ENCODE data around the gene KDM3A.

KDM3A gene

DNA sequence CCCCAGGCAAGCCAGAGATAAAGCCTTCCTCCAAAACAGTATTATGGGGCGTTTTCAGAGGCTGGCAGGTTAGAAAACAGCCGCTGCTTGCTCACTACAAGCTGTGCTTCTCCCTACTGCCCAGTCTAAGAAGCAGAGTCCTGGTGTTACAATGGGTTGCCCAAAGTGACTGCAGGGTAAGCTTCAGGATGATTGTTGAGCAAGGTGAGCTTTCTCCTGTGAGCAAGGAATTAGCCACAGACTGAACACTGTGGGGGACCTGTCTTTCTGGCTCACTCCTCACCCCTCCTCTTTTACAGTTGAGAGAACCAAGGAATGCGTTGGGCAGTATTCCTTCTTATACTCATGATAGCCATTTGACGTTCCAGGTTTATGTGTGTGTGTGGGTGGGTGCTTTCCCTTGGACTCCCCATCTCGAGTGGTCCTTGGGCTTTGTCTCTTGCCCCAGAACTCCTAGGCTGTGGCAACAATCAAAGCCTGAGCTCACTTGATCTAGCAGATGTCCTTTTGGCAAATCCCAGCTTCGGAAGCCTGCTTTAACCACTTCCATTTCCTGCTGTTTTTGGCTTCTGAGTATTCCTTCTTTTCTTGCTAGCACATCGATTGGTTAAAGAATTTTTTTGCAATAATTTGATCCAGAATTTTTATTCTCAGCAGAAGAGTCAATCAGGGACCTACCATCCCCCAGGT, 47.5 kb downstream of the KDM3A start:
- Histone ChIP-seq H3K4me1 (ENCODE audit: control insufficient read depth, insufficient read depth, low read length) (no peaks in the 10 kb centered on the region), H3K36me3 (ENCODE audit: control insufficient read depth in 2 of 2, insufficient read depth in 1 of 2, low read length in 2 of 2) (peaks cover 59 to 97% of the 10 kb centered on the region in 2 experiments; a peak in 2 of 3 replicates), H3K9me3 (ENCODE audit: control insufficient read depth, insufficient read depth, low read depth, low read length) (no peaks in the 10 kb centered on the region), H3K27ac (ENCODE audit: extremely low read depth, low read depth, low read length) (no peak overlapping the region), H3K4me3 (ENCODE audit: low read depth, low read length) (no peak overlapping the region)
- POLR2A ChIA-PET = no interaction called here
- TF ChIP-seq ZNF510 (tag by site-specific recombination; IDR thresholded peaks at IDR 0.05; ENCODE audit: insufficient replicate concordance) = no peak
- TF ChIP-seq ZNF311 (tag by site-specific recombination; IDR thresholded peaks at IDR 0.05; ENCODE audit: borderline replicate concordance) = no peak
- no peak for TF ChIP-seq MZF1 (tag by site-specific recombination; IDR thresholded peaks at IDR 0.05; ENCODE audit: borderline replicate concordance)
- no peak for TF ChIP-seq ZNF837 (tag by site-specific recombination; IDR thresholded peaks at IDR 0.05)
- TF ChIP-seq ZNF335 (tag by site-specific recombination; conservative IDR thresholded peaks at IDR 0.05) = no peak
- TF ChIP-seq, protein P1, sequence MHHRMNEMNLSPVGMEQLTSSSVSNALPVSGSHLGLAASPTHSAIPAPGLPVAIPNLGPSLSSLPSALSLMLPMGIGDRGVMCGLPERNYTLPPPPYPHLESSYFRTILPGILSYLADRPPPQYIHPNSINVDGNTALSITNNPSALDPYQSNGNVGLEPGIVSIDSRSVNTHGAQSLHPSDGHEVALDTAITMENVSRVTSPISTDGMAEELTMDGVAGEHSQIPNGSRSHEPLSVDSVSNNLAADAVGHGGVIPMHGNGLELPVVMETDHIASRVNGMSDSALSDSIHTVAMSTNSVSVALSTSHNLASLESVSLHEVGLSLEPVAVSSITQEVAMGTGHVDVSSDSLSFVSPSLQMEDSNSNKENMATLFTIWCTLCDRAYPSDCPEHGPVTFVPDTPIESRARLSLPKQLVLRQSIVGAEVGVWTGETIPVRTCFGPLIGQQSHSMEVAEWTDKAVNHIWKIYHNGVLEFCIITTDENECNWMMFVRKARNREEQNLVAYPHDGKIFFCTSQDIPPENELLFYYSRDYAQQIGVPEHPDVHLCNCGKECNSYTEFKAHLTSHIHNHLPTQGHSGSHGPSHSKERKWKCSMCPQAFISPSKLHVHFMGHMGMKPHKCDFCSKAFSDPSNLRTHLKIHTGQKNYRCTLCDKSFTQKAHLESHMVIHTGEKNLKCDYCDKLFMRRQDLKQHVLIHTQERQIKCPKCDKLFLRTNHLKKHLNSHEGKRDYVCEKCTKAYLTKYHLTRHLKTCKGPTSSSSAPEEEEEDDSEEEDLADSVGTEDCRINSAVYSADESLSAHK (tag by site-specific recombination; IDR thresholded peaks at IDR 0.05) = no peak
- no peak for TF ChIP-seq ZFP69B (tag by site-specific recombination; IDR thresholded peaks at IDR 0.05)
- TF ChIP-seq ZNF768 (tag by site-specific recombination; IDR thresholded peaks at IDR 0.05) = no peak
- no peak for TF ChIP-seq ZNF354C (tag by site-specific recombination; IDR thresholded peaks at IDR 0.05; ENCODE audit: borderline replicate concordance, low read depth)
- TF ChIP-seq, protein P2, sequence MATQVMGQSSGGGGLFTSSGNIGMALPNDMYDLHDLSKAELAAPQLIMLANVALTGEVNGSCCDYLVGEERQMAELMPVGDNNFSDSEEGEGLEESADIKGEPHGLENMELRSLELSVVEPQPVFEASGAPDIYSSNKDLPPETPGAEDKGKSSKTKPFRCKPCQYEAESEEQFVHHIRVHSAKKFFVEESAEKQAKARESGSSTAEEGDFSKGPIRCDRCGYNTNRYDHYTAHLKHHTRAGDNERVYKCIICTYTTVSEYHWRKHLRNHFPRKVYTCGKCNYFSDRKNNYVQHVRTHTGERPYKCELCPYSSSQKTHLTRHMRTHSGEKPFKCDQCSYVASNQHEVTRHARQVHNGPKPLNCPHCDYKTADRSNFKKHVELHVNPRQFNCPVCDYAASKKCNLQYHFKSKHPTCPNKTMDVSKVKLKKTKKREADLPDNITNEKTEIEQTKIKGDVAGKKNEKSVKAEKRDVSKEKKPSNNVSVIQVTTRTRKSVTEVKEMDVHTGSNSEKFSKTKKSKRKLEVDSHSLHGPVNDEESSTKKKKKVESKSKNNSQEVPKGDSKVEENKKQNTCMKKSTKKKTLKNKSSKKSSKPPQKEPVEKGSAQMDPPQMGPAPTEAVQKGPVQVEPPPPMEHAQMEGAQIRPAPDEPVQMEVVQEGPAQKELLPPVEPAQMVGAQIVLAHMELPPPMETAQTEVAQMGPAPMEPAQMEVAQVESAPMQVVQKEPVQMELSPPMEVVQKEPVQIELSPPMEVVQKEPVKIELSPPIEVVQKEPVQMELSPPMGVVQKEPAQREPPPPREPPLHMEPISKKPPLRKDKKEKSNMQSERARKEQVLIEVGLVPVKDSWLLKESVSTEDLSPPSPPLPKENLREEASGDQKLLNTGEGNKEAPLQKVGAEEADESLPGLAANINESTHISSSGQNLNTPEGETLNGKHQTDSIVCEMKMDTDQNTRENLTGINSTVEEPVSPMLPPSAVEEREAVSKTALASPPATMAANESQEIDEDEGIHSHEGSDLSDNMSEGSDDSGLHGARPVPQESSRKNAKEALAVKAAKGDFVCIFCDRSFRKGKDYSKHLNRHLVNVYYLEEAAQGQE (tag by site-specific recombination; IDR thresholded peaks at IDR 0.05) = no peak
- CTCF ChIA-PET = interaction anchor here (0.6 to 1.0 kb wide), 3 partner anchors 21 to 273 kb away, joined by 3 to 5 read pairs (median 3); no protein-coding TSS in a partner anchor

DNA sequence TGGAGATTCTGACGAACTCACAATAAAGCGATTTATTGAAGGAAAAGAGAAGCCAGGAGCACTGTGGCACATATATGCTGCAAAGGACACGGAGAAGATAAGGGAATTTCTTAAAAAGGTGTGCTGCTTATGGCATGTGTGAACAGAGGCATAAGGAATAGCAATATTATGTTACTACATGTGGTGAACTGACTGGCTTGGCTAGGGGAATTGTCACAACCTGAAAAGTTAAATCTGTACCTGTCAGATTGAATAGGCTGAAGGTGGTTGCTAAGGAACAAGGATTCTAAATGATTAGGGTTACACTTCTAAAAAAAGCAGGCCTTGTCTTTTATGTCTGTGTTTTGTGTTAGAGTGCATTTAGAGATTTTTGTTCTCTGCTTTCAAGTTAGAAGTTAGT, 48.4 kb downstream of the KDM3A start:
- Histone ChIP-seq H3K9me3 (ENCODE audit: control insufficient read depth, insufficient read depth, low read depth, low read length) (no peaks in the 10 kb centered on the region), H3K4me1 (ENCODE audit: control insufficient read depth, insufficient read depth, low read length) (no peaks in the 10 kb centered on the region), H3K27ac (ENCODE audit: extremely low read depth, low read depth, low read length) (no peak overlapping the region), H3K36me3 (ENCODE audit: control insufficient read depth in 2 of 2, insufficient read depth in 1 of 2, low read length in 2 of 2) (peaks cover 57 to 97% of the 10 kb centered on the region in 2 experiments; a peak in 2 of 3 replicates), H3K4me3 (ENCODE audit: low read depth, low read length) (no peak overlapping the region)
- ChIA-PET CTCF (no interaction called here), POLR2A (no interaction called here)
- no peak for TF ChIP-seq ZBTB1 (tag by site-specific recombination; IDR thresholded peaks at IDR 0.05)
- no peak for TF ChIP-seq ZNF843 (tag by site-specific recombination; IDR thresholded peaks at IDR 0.05)
- TF ChIP-seq HOXD13 (CRISPR knock-in tag; IDR thresholded peaks at IDR 0.05; ENCODE audit: borderline replicate concordance) = no peak
- TF ChIP-seq ZNF175 (tag by site-specific recombination; IDR thresholded peaks at IDR 0.05) = no peak
- TF ChIP-seq, protein P3, sequence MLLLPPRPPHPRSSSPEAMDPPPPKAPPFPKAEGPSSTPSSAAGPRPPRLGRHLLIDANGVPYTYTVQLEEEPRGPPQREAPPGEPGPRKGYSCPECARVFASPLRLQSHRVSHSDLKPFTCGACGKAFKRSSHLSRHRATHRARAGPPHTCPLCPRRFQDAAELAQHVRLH (tag by site-specific recombination; IDR thresholded peaks at IDR 0.05) = no peak
- TF ChIP-seq, protein P4, sequence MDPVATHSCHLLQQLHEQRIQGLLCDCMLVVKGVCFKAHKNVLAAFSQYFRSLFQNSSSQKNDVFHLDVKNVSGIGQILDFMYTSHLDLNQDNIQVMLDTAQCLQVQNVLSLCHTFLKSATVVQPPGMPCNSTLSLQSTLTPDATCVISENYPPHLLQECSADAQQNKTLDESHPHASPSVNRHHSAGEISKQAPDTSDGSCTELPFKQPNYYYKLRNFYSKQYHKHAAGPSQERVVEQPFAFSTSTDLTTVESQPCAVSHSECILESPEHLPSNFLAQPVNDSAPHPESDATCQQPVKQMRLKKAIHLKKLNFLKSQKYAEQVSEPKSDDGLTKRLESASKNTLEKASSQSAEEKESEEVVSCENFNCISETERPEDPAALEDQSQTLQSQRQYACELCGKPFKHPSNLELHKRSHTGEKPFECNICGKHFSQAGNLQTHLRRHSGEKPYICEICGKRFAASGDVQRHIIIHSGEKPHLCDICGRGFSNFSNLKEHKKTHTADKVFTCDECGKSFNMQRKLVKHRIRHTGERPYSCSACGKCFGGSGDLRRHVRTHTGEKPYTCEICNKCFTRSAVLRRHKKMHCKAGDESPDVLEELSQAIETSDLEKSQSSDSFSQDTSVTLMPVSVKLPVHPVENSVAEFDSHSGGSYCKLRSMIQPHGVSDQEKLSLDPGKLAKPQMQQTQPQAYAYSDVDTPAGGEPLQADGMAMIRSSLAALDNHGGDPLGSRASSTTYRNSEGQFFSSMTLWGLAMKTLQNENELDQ (tag by site-specific recombination; IDR thresholded peaks at IDR 0.05; ENCODE audit: low read depth) = no peak
- no peak for TF ChIP-seq ZNF37A (tag by site-specific recombination; IDR thresholded peaks at IDR 0.05)
- TF ChIP-seq ZNF626 (tag by site-specific recombination; IDR thresholded peaks at IDR 0.05) = no peak
- TF ChIP-seq TCF7L2 (IDR thresholded peaks at IDR 0.05; ENCODE audit: borderline replicate concordance, low read depth, low read length) = no peak
- no peak for TF ChIP-seq ZBTB17 (tag by site-specific recombination; IDR thresholded peaks at IDR 0.05)
- TF ChIP-seq, protein P5, sequence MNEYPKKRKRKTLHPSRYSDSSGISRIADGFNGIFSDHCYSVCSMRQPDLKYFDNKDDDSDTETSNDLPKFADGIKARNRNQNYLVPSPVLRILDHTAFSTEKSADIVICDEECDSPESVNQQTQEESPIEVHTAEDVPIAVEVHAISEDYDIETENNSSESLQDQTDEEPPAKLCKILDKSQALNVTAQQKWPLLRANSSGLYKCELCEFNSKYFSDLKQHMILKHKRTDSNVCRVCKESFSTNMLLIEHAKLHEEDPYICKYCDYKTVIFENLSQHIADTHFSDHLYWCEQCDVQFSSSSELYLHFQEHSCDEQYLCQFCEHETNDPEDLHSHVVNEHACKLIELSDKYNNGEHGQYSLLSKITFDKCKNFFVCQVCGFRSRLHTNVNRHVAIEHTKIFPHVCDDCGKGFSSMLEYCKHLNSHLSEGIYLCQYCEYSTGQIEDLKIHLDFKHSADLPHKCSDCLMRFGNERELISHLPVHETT (tag by site-specific recombination; IDR thresholded peaks at IDR 0.05) = no peak
- TF ChIP-seq ZSCAN23 (tag by site-specific recombination; IDR thresholded peaks at IDR 0.05) = no peak
- TF ChIP-seq, protein P6, sequence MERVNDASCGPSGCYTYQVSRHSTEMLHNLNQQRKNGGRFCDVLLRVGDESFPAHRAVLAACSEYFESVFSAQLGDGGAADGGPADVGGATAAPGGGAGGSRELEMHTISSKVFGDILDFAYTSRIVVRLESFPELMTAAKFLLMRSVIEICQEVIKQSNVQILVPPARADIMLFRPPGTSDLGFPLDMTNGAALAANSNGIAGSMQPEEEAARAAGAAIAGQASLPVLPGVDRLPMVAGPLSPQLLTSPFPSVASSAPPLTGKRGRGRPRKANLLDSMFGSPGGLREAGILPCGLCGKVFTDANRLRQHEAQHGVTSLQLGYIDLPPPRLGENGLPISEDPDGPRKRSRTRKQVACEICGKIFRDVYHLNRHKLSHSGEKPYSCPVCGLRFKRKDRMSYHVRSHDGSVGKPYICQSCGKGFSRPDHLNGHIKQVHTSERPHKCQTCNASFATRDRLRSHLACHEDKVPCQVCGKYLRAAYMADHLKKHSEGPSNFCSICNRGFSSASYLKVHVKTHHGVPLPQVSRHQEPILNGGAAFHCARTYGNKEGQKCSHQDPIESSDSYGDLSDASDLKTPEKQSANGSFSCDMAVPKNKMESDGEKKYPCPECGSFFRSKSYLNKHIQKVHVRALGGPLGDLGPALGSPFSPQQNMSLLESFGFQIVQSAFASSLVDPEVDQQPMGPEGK (tag by site-specific recombination; IDR thresholded peaks at IDR 0.05) = no peak

Measured in HEK293 (cell line).